PC-3 (cell line): ENCODE results near the gene MACROD2. TPM values are rescaled to one million over a fixed set of nuclear protein-coding genes. Genes with fewer than 3 reads are reported as not detected.

Experiments used
- ATAC-seq: fragments of 200-7000 bp; cut with Tn5 transposase; 2 replicates; pipeline ENCODE4 v1.9.1; 2020; ENCODE audit warnings: mild to moderate bottlenecking, moderate library complexity
- BruUV-seq: library from RNA; stranded (reverse); fragments of 400-500 nt; replicated peaks from 2 replicates; lab custom pipeline; 2021; lab: Mats Ljungman, UMichigan
- CTCF ChIA-PET: fragments of 300-600 bp; sonication (Branson Sonifier 250); formaldehyde crosslinking; loops from one replicate; lab custom pipeline; 2022; ENCODE audit warnings: antibody characterized with exemption; lab: Charles Lee
- POLR2A ChIA-PET: fragments of 300-600 bp; sonication (Branson Sonifier 250); formaldehyde crosslinking; loops from one replicate; lab custom pipeline; 2022; ENCODE audit warnings: antibody characterized with exemption; ENCODE audit not compliant: unreplicated experiment; lab: Charles Lee
- DNase-seq: peaks from one replicate; pipeline ENCODE4 v3.0.0-alpha.2; 2015
- H2AFZ ChIP-seq: fragments of 300-600 bp; sonication (generic); 2 replicates; pipeline ENCODE4 v1.6.0; 2016; ENCODE audit warnings: antibody characterized with exemption, low read length
- H3F3A ChIP-seq: fragments of 300-600 bp; sonication (generic); one replicate; pipeline ENCODE4 v1.6.0; 2017; ENCODE audit warnings: antibody characterized with exemption, low read length, control low read depth, mild to moderate bottlenecking; ENCODE audit not compliant: unreplicated experiment
- H3K27ac ChIP-seq: fragments of 300-600 bp; sonication (generic); 2 replicates; pipeline ENCODE4 v1.5.1; 2016; ENCODE audit warnings: mild to moderate bottlenecking, low read length
- H3K27me3 ChIP-seq: fragments of 300-600 bp; sonication (generic); 2 replicates; pipeline ENCODE4 v1.6.1; 2016; ENCODE audit warnings: low read length, mixed read lengths
- H3K36me3 ChIP-seq: fragments of 300-600 bp; sonication (generic); 2 replicates; pipeline ENCODE4 v1.6.1; 2016; ENCODE audit warnings: low read depth, mixed run types, low read length, mixed read lengths
- H3K4me1 ChIP-seq: fragments of 300-600 bp; sonication (generic); 2 replicates; pipeline ENCODE4 v1.5.1; 2016; ENCODE audit warnings: low read length; ENCODE audit not compliant: insufficient read depth
- H3K4me2 ChIP-seq: fragments of 300-600 bp; sonication (generic); 2 replicates; pipeline ENCODE4 v1.6.0; 2016; ENCODE audit warnings: low read length
- H3K4me3 ChIP-seq: fragments of 300-600 bp; sonication (generic); 2 replicates; pipeline ENCODE4 v1.5.1; 2016; ENCODE audit warnings: mild to moderate bottlenecking, low read length, mixed read lengths
- H3K79me2 ChIP-seq: fragments of 300-600 bp; sonication (generic); 2 replicates; pipeline ENCODE4 v1.6.1; 2017; ENCODE audit warnings: low read length, mixed read lengths
- H3K9ac ChIP-seq: fragments of 300-600 bp; sonication (generic); 2 replicates; pipeline ENCODE4 v1.6.0; 2016; ENCODE audit warnings: mild to moderate bottlenecking, low read length
- H3K9me2 ChIP-seq: fragments of 300-600 bp; sonication (generic); replicated peaks from 2 replicates; pipeline ENCODE4 v1.6.1; 2016; ENCODE audit warnings: mixed run types, low read length, mixed read lengths
- H3K9me3 ChIP-seq: fragments of 300-600 bp; sonication (generic); 2 replicates; pipeline ENCODE4 v1.6.1; 2016; ENCODE audit warnings: low read length, mixed read lengths
- H4K20me1 ChIP-seq: fragments of 300-600 bp; sonication (generic); 2 replicates; pipeline ENCODE4 v1.6.1; 2016; ENCODE audit warnings: low read length, mixed read lengths
- CTCF ChIP-seq: fragments of 300-600 bp; sonication (generic); conservative IDR thresholded peaks from 2 replicates; pipeline ENCODE4 v1.5.1; 2017; ENCODE audit warnings: antibody characterized with exemption, low read depth, mild to moderate bottlenecking, low read length
- EZH2 ChIP-seq: fragments of 300-600 bp; sonication (generic); IDR thresholded peaks from one replicate; pipeline ENCODE4 v1.6.1; 2017; ENCODE audit warnings: antibody characterized with exemption, mild to moderate bottlenecking, low read length; ENCODE audit not compliant: unreplicated experiment
- EZH2phosphoT487 ChIP-seq: fragments of 300-600 bp; sonication (generic); IDR thresholded peaks from 2 replicates; pipeline ENCODE4 v1.6.1; 2018; ENCODE audit warnings: mild to moderate bottlenecking, antibody characterized with exemption, low read length, borderline replicate concordance
- intact Hi-C: fragments of 100-400 bp; cut with micrococcal nuclease; formaldehyde crosslinking; loops from 2 replicates; pipeline ENCODE4 v1.9.0; 2023
- total RNA-seq: library from RNA; depleted of rRNA; stranded (reverse); fragments of >200 nt; gene quantifications from 2 replicates; pipeline ENCODE4 v1.2.3, GENCODE V29; 2014

MACROD2 gene
- total RNA-seq, 1 experiment from 2014 or later: 3.1 TPM

GRCh38 chr20:15630360-15630759, 1635.0 kb downstream of the MACROD2 start:
- no peaks in the 10 kb centered on the region for H3K79me2 ChIP-seq
- H3K4me2 ChIP-seq: no peak overlapping the region
- H3K27me3 ChIP-seq: no peaks in the 10 kb centered on the region
- H3K9me3 ChIP-seq: no peaks in the 10 kb centered on the region
- H2AFZ ChIP-seq: no peak overlapping the region
- no peak overlapping the region for H3K4me3 ChIP-seq
- no peaks in the 10 kb centered on the region for H3K9me2 ChIP-seq
- no peak for TF ChIP-seq EZH2
- TF ChIP-seq EZH2phosphoT487: no peak
- no peak for TF ChIP-seq CTCF
- ChIA-PET CTCF (no interaction called here), POLR2A (no interaction called here)
- no peaks in the 10 kb centered on the region for H4K20me1 ChIP-seq
- DNase-seq (no peak), ATAC-seq (no peak)
- no peaks in the 10 kb centered on the region for H3F3A ChIP-seq
- H3K27ac ChIP-seq: no peak overlapping the region
- no peaks in the 10 kb centered on the region for H3K4me1 ChIP-seq
- H3K36me3 ChIP-seq: no peaks in the 10 kb centered on the region
- no TSS peak for BruUV-seq
- no peak overlapping the region for H3K9ac ChIP-seq
- intact Hi-C loops: no loop called here

DNA sequence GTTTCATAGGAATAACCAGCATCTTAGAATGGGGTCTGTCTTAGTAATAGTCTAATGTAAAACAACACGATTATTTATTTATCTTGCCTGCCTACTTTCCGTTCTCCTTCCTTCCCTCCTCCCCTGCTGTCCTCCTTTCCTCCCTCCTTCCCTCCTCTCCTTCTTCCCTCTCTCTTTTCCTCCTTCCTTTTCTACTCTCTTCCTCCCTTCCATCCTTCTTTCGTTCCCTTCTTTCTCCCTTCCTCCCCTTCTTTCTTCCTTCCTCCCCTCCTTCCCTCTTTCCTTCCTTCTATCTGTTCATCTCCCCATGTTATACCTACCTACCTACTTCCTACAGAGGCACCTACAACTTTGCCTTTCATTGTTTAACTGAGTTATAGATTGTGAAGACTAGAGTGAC, 1637.4 kb downstream of the MACROD2 start:
- Histone ChIP-seq H3K9me3 (no peaks in the 10 kb centered on the region), H3K4me3 (no peak overlapping the region), H3K27ac (no peak overlapping the region), H4K20me1 (no peaks in the 10 kb centered on the region), H3K27me3 (no peaks in the 10 kb centered on the region), H3K9ac (no peak overlapping the region), H3K79me2 (no peaks in the 10 kb centered on the region), H3F3A (no peaks in the 10 kb centered on the region), H3K4me2 (no peak overlapping the region), H2AFZ (no peak overlapping the region), H3K36me3 (no peaks in the 10 kb centered on the region), H3K9me2 (no peaks in the 10 kb centered on the region), H3K4me1 (no peaks in the 10 kb centered on the region)
- BruUV-seq: no TSS peak
- no peak for DNase-seq
- POLR2A ChIA-PET: no interaction called here
- no peak for ATAC-seq
- TF ChIP-seq CTCF (no peak), EZH2phosphoT487 (no peak), EZH2 (no peak)
- intact Hi-C loops: no loop called here
- CTCF ChIA-PET: no interaction called here

- DNase-seq: no peak
Measured at GRCh38 chr20:15634102-15634501, 1638.8 kb downstream of the MACROD2 start.

More at GRCh38 chr20:15634102-15634501, 1638.8 kb downstream of the MACROD2 start:
- intact Hi-C loops: no loop called here
- no peak overlapping the region for H3K9ac ChIP-seq
- H3K27me3 ChIP-seq: no peaks in the 10 kb centered on the region
- no peaks in the 10 kb centered on the region for H3F3A ChIP-seq
- no TSS peak for BruUV-seq
- ATAC-seq: no peak
- H3K9me3 ChIP-seq: no peaks in the 10 kb centered on the region
- no peak overlapping the region for H3K4me2 ChIP-seq
- H3K9me2 ChIP-seq: no peaks in the 10 kb centered on the region
- peaks cover 5% of the 10 kb centered on the region; the same call in 1 of the 2 replicates for H3K4me1 ChIP-seq
- no peaks in the 10 kb centered on the region for H4K20me1 ChIP-seq
- no peak overlapping the region for H3K4me3 ChIP-seq
- no peaks in the 10 kb centered on the region for H3K79me2 ChIP-seq
- H3K36me3 ChIP-seq: no peaks in the 10 kb centered on the region
- POLR2A ChIA-PET: no interaction called here
- no peak for TF ChIP-seq CTCF
- TF ChIP-seq EZH2: no peak
- TF ChIP-seq EZH2phosphoT487: no peak
- no peak overlapping the region for H3K27ac ChIP-seq
- H2AFZ ChIP-seq: no peak overlapping the region
- CTCF ChIA-PET: no interaction called here
